SIG-M5 (cell line): ENCODE measurements around the gene RPS26.
"Not testable (repeated sequence)": the region's sequence is repeated elsewhere in the genome, so short reads cannot be mapped to it uniquely, and the experiment has no call there.

Source experiments
- DNase-seq: peaks from one replicate; lab custom pipeline; 2025; lab: John Stamatoyannopoulos, UW

Gene RPS26

GRCh38 chr12:56021889-56022497 is 19.7 kb upstream of the RPS26 start:
- DNase-seq, result no peak

GRCh38 chr12:56028511-56029165 is 13.1 kb upstream of the RPS26 start:
- DNase-seq, result no peak

- no peak for DNase-seq
Observed at GRCh38 chr12:56029166-56029519, 12.6 kb upstream of the RPS26 start.

- DNase-seq, result peak; percentile 5
Observed at GRCh38 chr12:56029666-56030293, 11.9 kb upstream of the RPS26 start.

- no peak for DNase-seq
Observed at GRCh38 chr12:56031987-56032386, 9.7 kb upstream of the RPS26 start.

GRCh38 chr12:56034586-56035332 is 7.0 kb upstream of the RPS26 start:
- no peak for DNase-seq

GRCh38 chr12:56037161-56037560 is 4.6 kb upstream of the RPS26 start:
- no peak for DNase-seq

- no peak for DNase-seq
Observed at GRCh38 chr12:56038022-56038655, 3.6 kb upstream of the RPS26 start.

- DNase-seq, result no peak
Observed at GRCh38 chr12:56040151-56040550, 1.6 kb upstream of the RPS26 start.

GRCh38 chr12:56040963-56041551 is 661 bp upstream of the RPS26 start:
- DNase-seq, result no peak

GRCh38 chr12:56042430-56042813 is 704 bp downstream of the RPS26 start:
- DNase-seq, result not testable (repeated sequence)

- DNase-seq, result no peak
Observed at GRCh38 chr12:56042843-56043242, 1.1 kb downstream of the RPS26 start.

GRCh38 chr12:56046027-56046780 is 4.5 kb downstream of the RPS26 start:
- DNase-seq, result no peak

- DNase-seq, result no peak
Observed at GRCh38 chr12:56053407-56053893, 11.7 kb downstream of the RPS26 start.

GRCh38 chr12:56059964-56060363 is 18.2 kb downstream of the RPS26 start:
- DNase-seq, result not testable (repeated sequence)

GRCh38 chr12:56061982-56062381 is 20.3 kb downstream of the RPS26 start:
- DNase-seq, result no peak

GRCh38 chr12:56062996-56063395 is 21.3 kb downstream of the RPS26 start:
- DNase-seq, result no peak

- no peak for DNase-seq
Observed at GRCh38 chr12:56071648-56072047, 29.9 kb downstream of the RPS26 start.

GRCh38 chr12:56074396-56074795 is 32.7 kb downstream of the RPS26 start:
- no peak for DNase-seq

GRCh38 chr12:56077966-56078365 is 36.2 kb downstream of the RPS26 start:
- DNase-seq, result not testable (repeated sequence)

- no peak for DNase-seq
Observed at GRCh38 chr12:56078427-56078826, 36.7 kb downstream of the RPS26 start.
